Cardiac muscle cell (in vitro differentiated cells and primary cell): ENCODE data around the gene ZNF786. TPM values are rescaled to one million over a fixed set of nuclear protein-coding genes. Genes with fewer than 3 reads are reported as not detected.

Experiments
- DNase-seq, 2 donors: peaks; one replicate each; pipeline versions ENCODE4 v3.0.0 to v3.0.0-alpha.2; 2010 to 2017; ENCODE audit warnings: low read depth in 1 of 2, low spot score in 1 of 2
- H3K27ac ChIP-seq: fragments of 200-600 bp; sonication (generic); 2 replicates; pipeline ENCODE4 v1.5.1; 2016
- H3K27me3 ChIP-seq: fragments of 200-600 bp; sonication (generic); 2 replicates; pipeline ENCODE4 v1.6.0; 2016; ENCODE audit warnings: control low read depth
- H3K36me3 ChIP-seq: fragments of 200-600 bp; sonication (generic); 2 replicates; pipeline ENCODE4 v1.5.1; 2016; ENCODE audit warnings: control low read depth
- H3K4me1 ChIP-seq: fragments of 200-600 bp; sonication (generic); 2 replicates; pipeline ENCODE4 v1.8.1; 2017; ENCODE audit warnings: low read depth, mild to moderate bottlenecking, mixed run types
- H3K4me3 ChIP-seq: fragments of 200-600 bp; sonication (generic); 2 replicates; pipeline ENCODE4 v1.5.1; 2016; ENCODE audit warnings: mild to moderate bottlenecking
- H3K9me3 ChIP-seq: fragments of 200-600 bp; sonication (generic); 2 replicates; pipeline ENCODE4 v1.5.1; 2017; ENCODE audit warnings: low read depth, mild to moderate bottlenecking, control low read depth
- polyA plus RNA-seq: library from polyadenylated mRNA; unstranded; fragments of >200 nt; fragmentation: Nextera tagmentation; extraction: Ambion mirVana; gene quantifications from 2 replicates; pipeline ENCODE4 v1.2.1, GENCODE V29; 2016
- total RNA-seq: library from RNA; depleted of rRNA; stranded (reverse); fragments of >200 nt; gene quantifications from 2 replicates; pipeline ENCODE4 v1.2.3, GENCODE V29; 2016
- TF ChIP-seq, protein P1 (sequence below): IDR thresholded peaks from 2 replicates; pipeline ENCODE4 v1.5.1; 2012; ENCODE audit warnings: low read depth, mild to moderate bottlenecking, low read length

Gene ZNF786
- total RNA-seq = 8.3 and 11.1 TPM in 2 replicates
- 6.2 and 10.0 TPM in 2 replicates for polyA plus RNA-seq

DNA sequence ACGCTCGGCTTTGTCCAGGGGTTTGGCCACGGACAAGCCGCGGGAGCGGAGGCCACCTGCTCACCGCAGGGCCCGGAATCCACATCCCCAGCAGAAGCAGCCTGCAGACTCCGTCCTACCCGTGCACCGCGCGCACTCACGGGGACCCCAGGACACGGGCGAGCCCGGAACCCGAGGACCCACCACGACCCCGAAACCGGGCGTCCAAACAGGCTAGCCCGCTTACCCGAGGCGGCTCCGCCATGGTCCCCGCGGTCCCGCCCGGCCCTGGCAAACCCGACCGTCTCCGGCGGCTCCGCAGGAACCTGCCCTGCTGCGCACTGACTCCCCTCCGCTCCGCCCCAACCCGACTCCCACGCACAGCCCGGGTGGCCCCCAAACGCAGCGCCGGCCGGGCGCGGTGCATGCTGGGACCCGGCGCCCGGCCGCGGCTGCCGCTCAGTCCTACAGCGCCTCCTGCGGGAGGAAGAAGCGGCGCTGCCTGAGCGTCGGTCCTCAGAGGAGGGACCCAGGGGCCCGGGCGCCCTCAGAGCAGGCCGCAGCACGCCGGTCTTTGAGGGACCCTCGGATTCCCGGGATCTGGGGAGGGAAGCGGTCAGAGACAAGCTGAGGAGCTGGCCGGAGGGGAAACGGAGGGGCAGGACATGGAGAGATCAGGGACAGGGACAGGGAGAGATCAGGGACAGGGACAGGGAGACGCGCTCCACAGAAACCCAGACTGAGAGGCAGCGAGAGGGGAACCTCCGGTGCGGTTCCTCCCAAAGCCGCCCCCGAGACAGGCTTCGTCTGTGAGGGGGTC, at the start of gene ZNF786:
ZNF786 (minus strand) TSS at position 322 of the 799 bp plus-strand sequence; CDS start at position 244, 78 bp downstream.
- no peaks in the 10 kb centered on the region for H3K4me1 ChIP-seq
- H3K27ac ChIP-seq = peak within 1 kb of the TSS; percentile 92
- no peaks in the 10 kb centered on the region for H3K27me3 ChIP-seq
- peak; percentile 94 to 95 for DNase-seq
- H3K9me3 ChIP-seq = no peaks in the 10 kb centered on the region
- peak within 1 kb of the TSS; percentile 81 for H3K4me3 ChIP-seq
- no peaks in the 10 kb centered on the region for H3K36me3 ChIP-seq
- TF ChIP-seq, protein P1, sequence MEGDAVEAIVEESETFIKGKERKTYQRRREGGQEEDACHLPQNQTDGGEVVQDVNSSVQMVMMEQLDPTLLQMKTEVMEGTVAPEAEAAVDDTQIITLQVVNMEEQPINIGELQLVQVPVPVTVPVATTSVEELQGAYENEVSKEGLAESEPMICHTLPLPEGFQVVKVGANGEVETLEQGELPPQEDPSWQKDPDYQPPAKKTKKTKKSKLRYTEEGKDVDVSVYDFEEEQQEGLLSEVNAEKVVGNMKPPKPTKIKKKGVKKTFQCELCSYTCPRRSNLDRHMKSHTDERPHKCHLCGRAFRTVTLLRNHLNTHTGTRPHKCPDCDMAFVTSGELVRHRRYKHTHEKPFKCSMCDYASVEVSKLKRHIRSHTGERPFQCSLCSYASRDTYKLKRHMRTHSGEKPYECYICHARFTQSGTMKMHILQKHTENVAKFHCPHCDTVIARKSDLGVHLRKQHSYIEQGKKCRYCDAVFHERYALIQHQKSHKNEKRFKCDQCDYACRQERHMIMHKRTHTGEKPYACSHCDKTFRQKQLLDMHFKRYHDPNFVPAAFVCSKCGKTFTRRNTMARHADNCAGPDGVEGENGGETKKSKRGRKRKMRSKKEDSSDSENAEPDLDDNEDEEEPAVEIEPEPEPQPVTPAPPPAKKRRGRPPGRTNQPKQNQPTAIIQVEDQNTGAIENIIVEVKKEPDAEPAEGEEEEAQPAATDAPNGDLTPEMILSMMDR = peak; percentile 93

DNA sequence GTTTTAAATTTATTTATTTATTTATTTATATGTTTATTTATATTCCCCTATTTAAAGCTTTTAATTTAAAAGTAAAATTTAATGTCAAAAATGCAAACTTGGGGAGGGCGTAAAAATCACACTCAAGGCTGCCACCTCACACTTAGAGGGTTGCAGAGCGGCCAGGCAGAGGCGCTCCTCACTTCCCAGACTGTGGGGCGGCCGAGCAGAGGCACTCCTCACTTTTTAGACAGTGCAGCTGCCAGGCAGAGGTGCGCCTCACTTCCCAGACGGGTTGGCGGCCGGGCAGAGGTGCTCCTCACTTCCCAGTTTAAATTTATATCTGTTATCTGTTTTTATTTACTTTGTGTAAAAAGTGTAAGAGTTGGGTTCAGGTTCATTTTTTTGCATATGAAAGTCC, 45.6 kb upstream of the ZNF786 start:
- Histone ChIP-seq H3K27me3 (no peaks in the 10 kb centered on the region), H3K4me3 (no peak overlapping the region), H3K4me1 (no peaks in the 10 kb centered on the region), H3K27ac (no peak overlapping the region), H3K9me3 (no peaks in the 10 kb centered on the region), H3K36me3 (peaks cover 2% of the 10 kb centered on the region)
- DNase-seq = no peak
- TF ChIP-seq, protein P1 = no peak

DNA sequence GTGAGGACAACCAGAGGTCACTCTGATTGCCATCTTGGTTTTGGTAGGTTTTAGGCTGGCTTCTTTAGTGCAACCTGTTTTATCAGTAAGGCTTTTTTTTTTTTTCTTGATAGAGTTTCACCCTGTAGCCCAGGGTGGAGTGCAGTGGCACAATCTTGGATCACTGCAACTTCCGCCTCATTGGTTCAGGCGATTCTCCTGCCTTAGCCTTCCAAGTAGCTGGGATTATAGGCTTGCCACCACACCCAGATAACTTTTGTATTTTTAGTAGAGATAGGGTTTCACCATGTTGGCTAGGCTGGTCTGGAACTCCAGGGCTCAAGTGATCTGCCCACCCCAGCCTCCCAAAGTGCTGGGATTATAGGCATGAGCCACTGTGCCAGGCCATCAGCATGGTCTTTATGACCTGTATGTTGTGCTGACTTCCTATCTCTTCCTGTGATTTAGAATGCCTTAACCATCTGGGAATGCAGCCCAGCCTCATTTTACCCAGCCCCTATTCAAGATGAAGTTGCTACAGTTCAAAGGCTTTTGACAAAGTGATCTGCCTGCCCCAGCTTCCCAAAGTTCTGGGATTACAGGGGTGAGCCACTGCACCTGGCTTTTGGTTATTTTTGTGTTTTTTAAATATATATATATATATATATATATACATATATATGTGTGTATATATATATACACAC, 42.7 kb upstream of the ZNF786 start:
- Histone ChIP-seq H3K27ac (no peak overlapping the region), H3K4me1 (no peaks in the 10 kb centered on the region), H3K36me3 (peaks cover 2% of the 10 kb centered on the region), H3K27me3 (no peaks in the 10 kb centered on the region), H3K9me3 (no peaks in the 10 kb centered on the region), H3K4me3 (no peak overlapping the region)
- TF ChIP-seq, protein P1 = no peak
- DNase-seq = no peak

- no peaks in the 10 kb centered on the region for H3K4me1 ChIP-seq
- no peak overlapping the region for H3K27ac ChIP-seq
- H3K36me3 ChIP-seq = peaks cover 2% of the 10 kb centered on the region
- DNase-seq = no peak
- TF ChIP-seq, protein P1 = no peak
- H3K27me3 ChIP-seq = no peaks in the 10 kb centered on the region
- no peak overlapping the region for H3K4me3 ChIP-seq
- H3K9me3 ChIP-seq = no peaks in the 10 kb centered on the region
Measured at GRCh38 chr7:149130572-149131198, 40.2 kb upstream of the ZNF786 start.

DNA sequence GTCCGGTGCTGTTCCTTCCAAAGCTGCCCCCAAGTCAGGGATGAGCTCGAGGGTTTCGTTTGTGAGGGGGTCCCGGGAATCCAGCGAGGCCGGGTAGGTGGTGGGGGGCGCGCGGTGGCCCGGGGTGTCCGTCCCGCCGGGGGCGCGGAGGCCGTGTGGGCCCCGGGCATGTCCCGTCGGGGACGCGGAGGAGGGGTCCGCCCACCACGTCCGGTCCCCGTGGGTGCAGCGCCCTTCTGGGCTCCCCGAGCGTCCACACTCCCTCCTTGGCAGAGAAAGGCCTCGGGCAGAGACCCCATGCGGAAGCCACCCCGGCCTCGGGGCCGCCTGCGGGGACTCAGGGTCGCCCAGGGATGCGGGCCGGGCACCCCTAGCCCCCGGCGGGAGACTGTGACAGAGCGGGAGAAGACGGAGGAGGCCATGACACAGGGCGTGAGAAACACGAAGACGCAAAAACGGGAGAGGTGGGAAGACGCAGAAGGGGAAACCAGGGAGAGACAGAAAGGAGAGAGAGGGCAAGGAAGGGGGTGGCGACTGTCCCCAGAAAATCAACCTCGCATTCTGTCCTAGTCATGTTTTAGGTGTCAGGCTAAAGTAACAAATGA, 36.2 kb upstream of the ZNF786 start:
- TF ChIP-seq, protein P1 = no peak
- Histone ChIP-seq H3K36me3 (peaks cover 2% of the 10 kb centered on the region), H3K9me3 (no peaks in the 10 kb centered on the region), H3K27ac (peak overlapping the region; percentile 96), H3K4me1 (peaks cover 7% of the 10 kb centered on the region), H3K27me3 (no peaks in the 10 kb centered on the region), H3K4me3 (peak overlapping the region; percentile 97)
- peak in 1 of 2 donors; percentile 35 for DNase-seq
